HepG2 (cell line): Measurements from ENCODE around the gene RTN4RL2. TPM values are rescaled to one million over a fixed set of nuclear protein-coding genes. Genes with fewer than 3 reads are reported as not detected.

ENCODE experiments used
- CBX2 ChIP-seq, 2 experiments: fragments of 200-600 bp in 1 of 2; sonication (generic); formaldehyde crosslinking in 1 of 2; IDR thresholded peaks; 2 replicates each; pipeline versions ENCODE4 v1.7.0 to v1.8.1; 2018 to 2022; ENCODE audit warnings: low read depth in 2 of 2, low read length in 1 of 2, mild to moderate bottlenecking in 1 of 2, missing genetic modification reagents in 1 of 2
- DPF2 ChIP-seq: sonication (generic); formaldehyde crosslinking; IDR thresholded peaks from 2 replicates; pipeline ENCODE4 v1.4.0; 2020; ENCODE audit warnings: mild to moderate bottlenecking, low read depth, missing genetic modification reagents, borderline replicate concordance
- GLI4 ChIP-seq: sonication (generic); formaldehyde crosslinking; IDR thresholded peaks from 2 replicates; pipeline ENCODE4 v1.5.1; 2020; ENCODE audit warnings: missing genetic modification reagents, mild to moderate bottlenecking, moderate library complexity, borderline replicate concordance
- IRX3 ChIP-seq: sonication (generic); formaldehyde crosslinking; IDR thresholded peaks from 2 replicates; pipeline ENCODE4 v1.8.1; 2023; ENCODE audit warnings: mild to moderate bottlenecking, low read depth, missing genetic modification reagents, borderline replicate concordance
- PAF1 ChIP-seq: IDR thresholded peaks from 2 replicates; pipeline ENCODE4 v1.6.1; 2016; ENCODE audit warnings: missing genetic modification reagents, missing compliant biosample characterization
- RBFOX2 ChIP-seq: fragments of 200-400 bp; formaldehyde crosslinking; IDR thresholded peaks from 2 replicates; pipeline ENCODE4 v1.6.1; 2017; ENCODE audit warnings: low read depth, mild to moderate bottlenecking, low read length
- RORA ChIP-seq: sonication (generic); formaldehyde crosslinking; IDR thresholded peaks from 2 replicates; pipeline ENCODE4 v1.5.0; 2020; ENCODE audit warnings: mild to moderate bottlenecking, missing genetic modification reagents, moderate library complexity
- SNAPC2 ChIP-seq: sonication (generic); formaldehyde crosslinking; IDR thresholded peaks from 2 replicates; pipeline ENCODE4 v1.8.1; 2022; ENCODE audit warnings: mild to moderate bottlenecking, missing genetic modification reagents
- TAF1 ChIP-seq: sonication (generic); formaldehyde crosslinking; IDR thresholded peaks from 2 replicates; pipeline ENCODE4 v1.4.0; 2020; ENCODE audit warnings: missing genetic modification reagents
- ZBTB21 ChIP-seq: sonication (generic); formaldehyde crosslinking; IDR thresholded peaks from 2 replicates; pipeline ENCODE4 v1.4.0; 2020; ENCODE audit warnings: missing genetic modification reagents
- ZFP90 ChIP-seq: sonication (generic); formaldehyde crosslinking; IDR thresholded peaks from 2 replicates; pipeline ENCODE4 v1.8.0; 2022; ENCODE audit warnings: missing genetic modification reagents, mild to moderate bottlenecking, inconsistent platforms, borderline replicate concordance
- ZMYM2 ChIP-seq: sonication (generic); formaldehyde crosslinking; IDR thresholded peaks from 2 replicates; pipeline ENCODE4 v1.8.0; 2022; ENCODE audit warnings: mild to moderate bottlenecking, missing genetic modification reagents
- ZMYM3 ChIP-seq: sonication (generic); formaldehyde crosslinking; IDR thresholded peaks from 2 replicates; pipeline ENCODE4 v1.5.1; 2020; ENCODE audit warnings: mild to moderate bottlenecking, missing genetic modification reagents
- ZUFSP ChIP-seq: sonication (generic); formaldehyde crosslinking; IDR thresholded peaks from 2 replicates; pipeline ENCODE4 v1.9.0; 2021; ENCODE audit warnings: missing genetic modification reagents, mild to moderate bottlenecking, borderline replicate concordance
- polyA plus RNA-seq, 8 experiments: library from polyadenylated mRNA; depleted of rRNA in 3 of 8; stranded (reverse) in 7 of 8; unstranded in 1 of 8; fragments of >200 nt; fragmentation: Illumina TruSeq in 4 of 8; extraction: Trizol in 4 of 8; gene quantifications; 2 replicates each; pipeline versions ENCODE4 v1.2.1 to v1.2.3, GENCODE V29; 2011 to 2016; ENCODE audit warnings: low read depth in 4 of 8, missing spikeins in 1 of 8, mixed read lengths in 1 of 8; ENCODE audit not compliant: insufficient read depth in 1 of 8
- total RNA-seq, 5 experiments: library from RNA; depleted of rRNA; stranded (reverse); fragments of >200 nt; fragmentation: Illumina TruSeq; extraction: Trizol; gene quantifications; 2 replicates each; pipeline ENCODE4 v1.2.3, GENCODE V29; 2016; ENCODE audit warnings: low read depth in 1 of 5
- TF ChIP-seq, protein P1 (sequence below): IDR thresholded peaks from 2 replicates; pipeline ENCODE4 v1.6.1; 2016; ENCODE audit warnings: control low read depth
- TF ChIP-seq, protein P2 (sequence below): IDR thresholded peaks from 2 replicates; pipeline ENCODE4 v1.6.1; 2016; ENCODE audit warnings: low read depth, control low read depth
- TF ChIP-seq, protein P3 (sequence below): sonication (generic); formaldehyde crosslinking; IDR thresholded peaks from 2 replicates; pipeline ENCODE4 v1.8.1; 2022; ENCODE audit warnings: low read depth, mild to moderate bottlenecking, missing genetic modification reagents
- TF ChIP-seq, protein P4 (sequence below): IDR thresholded peaks from 2 replicates; pipeline ENCODE4 v1.6.1; 2012; ENCODE audit warnings: low read depth, low read length, improper control_type of control experiment

The RTN4RL2 gene
- total and polyA plus RNA-seq, 2 of the 13 experiments (the other 11 are each of a cell fraction or from before 2014, with no cell fraction given), result 1.3 to 4.3 TPM

- TF ChIP-seq RBFOX2 (peak; percentile 52; the same call in 1 of the 2 replicates), ZUFSP (CRISPR knock-in tag) (0 out of 2 replicates have a peak, but pooled peaks have one; percentile 75), SNAPC2 (CRISPR knock-in tag) (peak; percentile 80), IRX3 (CRISPR knock-in tag) (peak; percentile 85), ZBTB21 (CRISPR knock-in tag) (0 out of 2 replicates have a peak, but pooled peaks have one; percentile 14), CBX2 (IDR thresholded peaks at IDR 0.05; ENCODE audit: low read depth, low read length) (no peak), CBX2 (CRISPR knock-in tag; IDR thresholded peaks at IDR 0.05; ENCODE audit: low read depth) (no peak), GLI4 (no peak), DPF2 (CRISPR knock-in tag) (peak; percentile 80), RORA (CRISPR knock-in tag) (peak; percentile 88), ZMYM2 (CRISPR knock-in tag) (peak; percentile 86), PAF1 (CRISPR knock-in tag) (peak; percentile 28; the same call in 1 of the 2 replicates), ZFP90 (CRISPR knock-in tag) (0 out of 2 replicates have a peak, but pooled peaks have one; percentile 15), TAF1 (peak; percentile 35; the same call in 1 of the 2 replicates), ZMYM3 (CRISPR knock-in tag) (peak; percentile 85)
- TF ChIP-seq, protein P1, sequence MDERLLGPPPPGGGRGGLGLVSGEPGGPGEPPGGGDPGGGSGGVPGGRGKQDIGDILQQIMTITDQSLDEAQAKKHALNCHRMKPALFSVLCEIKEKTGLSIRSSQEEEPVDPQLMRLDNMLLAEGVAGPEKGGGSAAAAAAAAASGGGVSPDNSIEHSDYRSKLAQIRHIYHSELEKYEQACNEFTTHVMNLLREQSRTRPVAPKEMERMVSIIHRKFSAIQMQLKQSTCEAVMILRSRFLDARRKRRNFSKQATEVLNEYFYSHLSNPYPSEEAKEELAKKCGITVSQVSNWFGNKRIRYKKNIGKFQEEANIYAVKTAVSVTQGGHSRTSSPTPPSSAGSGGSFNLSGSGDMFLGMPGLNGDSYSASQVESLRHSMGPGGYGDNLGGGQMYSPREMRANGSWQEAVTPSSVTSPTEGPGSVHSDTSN (CRISPR knock-in tag), result no peak
- TF ChIP-seq, protein P2, sequence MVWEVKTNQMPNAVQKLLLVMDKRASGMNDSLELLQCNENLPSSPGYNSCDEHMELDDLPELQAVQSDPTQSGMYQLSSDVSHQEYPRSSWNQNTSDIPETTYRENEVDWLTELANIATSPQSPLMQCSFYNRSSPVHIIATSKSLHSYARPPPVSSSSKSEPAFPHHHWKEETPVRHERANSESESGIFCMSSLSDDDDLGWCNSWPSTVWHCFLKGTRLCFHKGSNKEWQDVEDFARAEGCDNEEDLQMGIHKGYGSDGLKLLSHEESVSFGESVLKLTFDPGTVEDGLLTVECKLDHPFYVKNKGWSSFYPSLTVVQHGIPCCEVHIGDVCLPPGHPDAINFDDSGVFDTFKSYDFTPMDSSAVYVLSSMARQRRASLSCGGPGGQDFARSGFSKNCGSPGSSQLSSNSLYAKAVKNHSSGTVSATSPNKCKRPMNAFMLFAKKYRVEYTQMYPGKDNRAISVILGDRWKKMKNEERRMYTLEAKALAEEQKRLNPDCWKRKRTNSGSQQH (CRISPR knock-in tag), result 0 out of 2 replicates have a peak, but pooled peaks have one; percentile 13
- TF ChIP-seq, protein P3, sequence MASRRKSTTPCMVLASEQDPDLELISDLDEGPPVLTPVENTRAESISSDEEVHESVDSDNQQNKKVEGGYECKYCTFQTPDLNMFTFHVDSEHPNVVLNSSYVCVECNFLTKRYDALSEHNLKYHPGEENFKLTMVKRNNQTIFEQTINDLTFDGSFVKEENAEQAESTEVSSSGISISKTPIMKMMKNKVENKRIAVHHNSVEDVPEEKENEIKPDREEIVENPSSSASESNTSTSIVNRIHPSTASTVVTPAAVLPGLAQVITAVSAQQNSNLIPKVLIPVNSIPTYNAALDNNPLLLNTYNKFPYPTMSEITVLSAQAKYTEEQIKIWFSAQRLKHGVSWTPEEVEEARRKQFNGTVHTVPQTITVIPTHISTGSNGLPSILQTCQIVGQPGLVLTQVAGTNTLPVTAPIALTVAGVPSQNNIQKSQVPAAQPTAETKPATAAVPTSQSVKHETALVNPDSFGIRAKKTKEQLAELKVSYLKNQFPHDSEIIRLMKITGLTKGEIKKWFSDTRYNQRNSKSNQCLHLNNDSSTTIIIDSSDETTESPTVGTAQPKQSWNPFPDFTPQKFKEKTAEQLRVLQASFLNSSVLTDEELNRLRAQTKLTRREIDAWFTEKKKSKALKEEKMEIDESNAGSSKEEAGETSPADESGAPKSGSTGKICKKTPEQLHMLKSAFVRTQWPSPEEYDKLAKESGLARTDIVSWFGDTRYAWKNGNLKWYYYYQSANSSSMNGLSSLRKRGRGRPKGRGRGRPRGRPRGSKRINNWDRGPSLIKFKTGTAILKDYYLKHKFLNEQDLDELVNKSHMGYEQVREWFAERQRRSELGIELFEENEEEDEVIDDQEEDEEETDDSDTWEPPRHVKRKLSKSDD (CRISPR knock-in tag), result peak; percentile 57; the same call in 1 of the 2 replicates
- TF ChIP-seq, protein P4, sequence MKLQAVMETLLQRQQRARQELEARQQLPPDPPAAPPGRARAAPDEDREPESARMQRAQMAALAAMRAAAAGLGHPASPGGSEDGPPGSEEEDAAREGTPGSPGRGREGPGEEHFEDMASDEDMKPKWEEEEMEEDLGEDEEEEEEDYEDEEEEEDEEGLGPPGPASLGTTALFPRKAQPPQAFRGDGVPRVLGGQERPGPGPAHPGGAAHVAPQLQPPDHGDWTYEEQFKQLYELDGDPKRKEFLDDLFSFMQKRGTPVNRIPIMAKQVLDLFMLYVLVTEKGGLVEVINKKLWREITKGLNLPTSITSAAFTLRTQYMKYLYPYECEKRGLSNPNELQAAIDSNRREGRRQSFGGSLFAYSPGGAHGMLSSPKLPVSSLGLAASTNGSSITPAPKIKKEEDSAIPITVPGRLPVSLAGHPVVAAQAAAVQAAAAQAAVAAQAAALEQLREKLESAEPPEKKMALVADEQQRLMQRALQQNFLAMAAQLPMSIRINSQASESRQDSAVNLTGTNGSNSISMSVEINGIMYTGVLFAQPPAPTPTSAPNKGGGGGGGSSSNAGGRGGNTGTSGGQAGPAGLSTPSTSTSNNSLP, result peak; percentile 76; the same call in 1 of the 2 replicates
These were observed 37.2 kb downstream of the RTN4RL2 start (continued) for GRCh38 chr11:57497303-57498247.
